Non-pigmented ciliary epithelial cell (primary cell): ENCODE measurements around the gene ZNF692.
"Not testable (repeated sequence)": the region's sequence is repeated elsewhere in the genome, so short reads cannot be mapped to it uniquely, and the experiment has no call there.

ENCODE experiments used
- DNase-seq: peaks from one replicate; pipeline ENCODE4 v3.0.0-alpha.2; 2010; ENCODE audit warnings: low read depth

The ZNF692 gene

GRCh38 chr1:248808876-248809275 is 50.0 kb downstream of the ZNF692 start:
- no peak for DNase-seq

GRCh38 chr1:248807067-248807737 is 51.7 kb downstream of the ZNF692 start:
- no peak for DNase-seq

- no peak for DNase-seq
Observed at GRCh38 chr1:248805876-248806275, 53.0 kb downstream of the ZNF692 start.

DNA sequence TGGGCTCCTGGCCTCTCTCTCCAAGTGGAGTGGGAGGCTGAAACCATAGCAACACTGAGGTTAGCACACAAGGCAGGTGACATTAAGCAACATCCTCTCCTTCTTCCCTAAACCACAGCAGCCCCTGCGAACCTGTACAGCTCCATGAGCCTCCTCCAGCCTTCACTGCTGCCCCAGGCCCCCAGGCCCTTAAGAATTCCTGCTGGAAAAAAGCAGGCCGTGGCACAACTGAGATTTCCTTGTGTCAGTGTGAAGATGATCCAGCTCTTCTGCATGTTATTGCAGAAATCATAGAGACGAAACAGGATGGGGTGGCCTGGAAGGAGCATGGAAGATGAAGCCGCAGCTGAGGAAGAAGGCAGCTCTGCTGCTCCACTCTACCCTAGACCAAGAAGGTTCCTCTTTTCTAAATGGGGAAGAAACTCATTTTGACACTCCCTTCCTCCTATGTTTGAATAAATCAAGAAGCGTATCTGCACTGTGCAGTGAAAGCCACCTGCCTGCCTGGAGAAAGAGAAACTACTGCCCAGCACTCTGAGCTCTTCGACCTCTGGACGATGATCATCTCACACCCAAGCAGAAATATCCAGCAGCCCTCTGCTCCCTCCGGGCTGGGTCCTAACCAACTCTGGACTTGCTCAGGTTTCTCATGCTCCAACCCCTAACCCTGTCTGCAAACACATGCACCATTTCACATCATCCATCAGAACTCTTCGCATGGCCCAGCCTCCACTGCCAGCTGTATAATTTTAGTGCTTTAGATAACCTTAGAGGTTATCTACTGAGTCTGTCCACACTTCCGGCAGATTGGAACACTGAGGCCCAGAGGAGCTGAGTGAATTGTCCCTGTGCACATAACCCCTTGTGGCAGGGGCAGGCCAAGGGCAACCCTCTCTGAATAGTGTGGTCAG is 53.9 kb downstream of the ZNF692 start:
- DNase-seq = no peak

- DNase-seq = not testable (repeated sequence)
Observed at GRCh38 chr1:248803501-248803900, 55.4 kb downstream of the ZNF692 start.

- DNase-seq = no peak
Observed at GRCh38 chr1:248802454-248802853, 56.4 kb downstream of the ZNF692 start.

DNA sequence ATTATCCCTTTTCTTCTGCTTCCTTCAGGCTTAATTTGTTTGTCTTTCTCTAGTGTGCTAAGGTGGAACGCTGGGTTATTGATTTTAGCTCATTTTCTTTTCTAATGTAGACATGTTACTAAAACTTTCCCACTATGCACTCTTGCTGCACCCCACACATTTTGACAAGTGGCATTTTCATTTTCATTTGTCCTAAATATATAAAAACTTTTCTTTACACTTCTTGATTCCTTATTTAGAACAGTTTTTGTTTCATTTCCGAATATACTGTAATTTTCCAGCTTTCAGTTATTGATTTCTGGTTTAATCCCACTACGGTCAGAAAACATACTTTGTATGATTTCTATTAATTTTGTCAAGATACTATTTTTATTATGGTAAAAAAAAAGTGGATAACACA is 58.4 kb downstream of the ZNF692 start:
- no peak for DNase-seq
